A673 (cell line): Measurements from ENCODE around the gene ZNF254. TPM values are rescaled to one million over a fixed set of nuclear protein-coding genes. Genes with fewer than 3 reads are reported as not detected.

Experiments used
- BruUV-seq: library from RNA; stranded (reverse); fragments of 400-500 nt; replicated peaks from 2 replicates; lab custom pipeline; 2021; lab: Mats Ljungman, UMichigan
- CTCF ChIA-PET: fragments of 300-600 bp; sonication (Branson Sonifier 250); formaldehyde crosslinking; loops from one replicate; lab custom pipeline; 2022; ENCODE audit warnings: antibody characterized with exemption; lab: Charles Lee
- POLR2A ChIA-PET: fragments of 300-600 bp; sonication (Branson Sonifier 250); formaldehyde crosslinking; loops from one replicate; lab custom pipeline; 2022; ENCODE audit warnings: antibody characterized with exemption; ENCODE audit not compliant: low non-redundant PET; lab: Charles Lee
- DNase-seq: peaks from one replicate; pipeline ENCODE4 v3.0.0-alpha.2; 2015; ENCODE audit warnings: low spot score
- H3K27ac ChIP-seq: fragments of 200-600 bp; sonication (generic); 2 replicates; pipeline ENCODE4 v1.5.1; 2016; ENCODE audit warnings: mixed run types, low read depth, mild to moderate bottlenecking, mixed read lengths, antibody characterized with exemption, low read length; ENCODE audit not compliant: poor library complexity, severe bottlenecking
- H3K27me3 ChIP-seq: fragments of 200-600 bp; sonication (generic); replicated peaks from 2 replicates; pipeline ENCODE4 v1.6.1; 2017; ENCODE audit warnings: mixed run types, low read depth, mild to moderate bottlenecking, mixed read lengths, antibody characterized with exemption, low read length; ENCODE audit not compliant: insufficient read depth, poor library complexity
- H3K36me3 ChIP-seq: fragments of 200-600 bp; sonication (generic); 2 replicates; pipeline ENCODE4 v1.6.1; 2016; ENCODE audit warnings: mixed run types, mild to moderate bottlenecking, mixed read lengths, antibody characterized with exemption, low read length; ENCODE audit not compliant: insufficient read depth, poor library complexity, severe bottlenecking
- H3K4me1 ChIP-seq: fragments of 200-600 bp; sonication (generic); 2 replicates; pipeline ENCODE4 v1.6.1; 2017; ENCODE audit warnings: mixed run types, mild to moderate bottlenecking, mixed read lengths, antibody characterized with exemption, low read length; ENCODE audit not compliant: insufficient read depth, poor library complexity, severe bottlenecking
- H3K4me3 ChIP-seq: fragments of 200-600 bp; sonication (generic); 2 replicates; pipeline ENCODE4 v1.5.1; 2016; ENCODE audit warnings: low read depth, mixed run types, mild to moderate bottlenecking, mixed read lengths, low read length; ENCODE audit not compliant: poor library complexity, severe bottlenecking
- H3K9me3 ChIP-seq: fragments of 200-600 bp; sonication (generic); 2 replicates; pipeline ENCODE4 v1.6.1; 2016; ENCODE audit warnings: mixed run types, low read depth, mild to moderate bottlenecking, mixed read lengths, antibody characterized with exemption, low read length; ENCODE audit not compliant: poor library complexity, severe bottlenecking
- EZH2 ChIP-seq: fragments of 200-600 bp; sonication (generic); IDR thresholded peaks from 2 replicates; pipeline ENCODE4 v1.6.1; 2017; ENCODE audit warnings: borderline replicate concordance, low read depth, mild to moderate bottlenecking, mixed read lengths, antibody characterized with exemption, low read length; ENCODE audit not compliant: poor library complexity, severe bottlenecking
- intact Hi-C: fragments of 100-400 bp; cut with micrococcal nuclease; formaldehyde crosslinking; loops from one replicate; pipeline ENCODE4 v1.10.0; 2022; ENCODE audit not compliant: unreplicated experiment
- total RNA-seq: library from RNA; stranded (reverse); gene quantifications from 2 replicates; pipeline ENCODE4 v1.2.3, GENCODE V29; 2021
- TF ChIP-seq, protein P1 (sequence below): fragments of 300-800, 200-600 bp; sonication (generic); conservative IDR thresholded peaks from 2 replicates; pipeline ENCODE4 v1.5.1; 2017; ENCODE audit warnings: low read depth, mild to moderate bottlenecking, antibody characterized with exemption, low read length, moderate library complexity, mixed read lengths

ZNF254 gene
- total RNA-seq, 1 experiment from 2014 or later: 15.5 TPM

- H3K9me3 ChIP-seq: peaks cover 42% of the 10 kb centered on the region
- ChIA-PET CTCF (no interaction called here), POLR2A (interaction anchor here (0.6 kb wide), 1 partner anchor 110 kb away, joined by 5 read pairs; no protein-coding TSS in a partner anchor)
- TF ChIP-seq EZH2: no peak
- TF ChIP-seq, protein P1, sequence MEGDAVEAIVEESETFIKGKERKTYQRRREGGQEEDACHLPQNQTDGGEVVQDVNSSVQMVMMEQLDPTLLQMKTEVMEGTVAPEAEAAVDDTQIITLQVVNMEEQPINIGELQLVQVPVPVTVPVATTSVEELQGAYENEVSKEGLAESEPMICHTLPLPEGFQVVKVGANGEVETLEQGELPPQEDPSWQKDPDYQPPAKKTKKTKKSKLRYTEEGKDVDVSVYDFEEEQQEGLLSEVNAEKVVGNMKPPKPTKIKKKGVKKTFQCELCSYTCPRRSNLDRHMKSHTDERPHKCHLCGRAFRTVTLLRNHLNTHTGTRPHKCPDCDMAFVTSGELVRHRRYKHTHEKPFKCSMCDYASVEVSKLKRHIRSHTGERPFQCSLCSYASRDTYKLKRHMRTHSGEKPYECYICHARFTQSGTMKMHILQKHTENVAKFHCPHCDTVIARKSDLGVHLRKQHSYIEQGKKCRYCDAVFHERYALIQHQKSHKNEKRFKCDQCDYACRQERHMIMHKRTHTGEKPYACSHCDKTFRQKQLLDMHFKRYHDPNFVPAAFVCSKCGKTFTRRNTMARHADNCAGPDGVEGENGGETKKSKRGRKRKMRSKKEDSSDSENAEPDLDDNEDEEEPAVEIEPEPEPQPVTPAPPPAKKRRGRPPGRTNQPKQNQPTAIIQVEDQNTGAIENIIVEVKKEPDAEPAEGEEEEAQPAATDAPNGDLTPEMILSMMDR: no peak
- H3K36me3 ChIP-seq: no peaks in the 10 kb centered on the region
- no peak overlapping the region for H3K27ac ChIP-seq
- no peak overlapping the region for H3K4me3 ChIP-seq
- DNase-seq: no peak
- H3K4me1 ChIP-seq: no peaks in the 10 kb centered on the region
- H3K27me3 ChIP-seq: no peaks in the 10 kb centered on the region
- BruUV-seq: no TSS peak
- intact Hi-C loops: no loop called here
Observed at GRCh38 chr19:24142771-24143170, 55.8 kb downstream of the ZNF254 start.

GRCh38 chr19:24159707-24160106 is 72.7 kb downstream of the ZNF254 start:
- H3K36me3 ChIP-seq: no peaks in the 10 kb centered on the region
- ChIA-PET CTCF (no interaction called here), POLR2A (no interaction called here)
- no peak for DNase-seq
- intact Hi-C loops: no loop called here
- no peak overlapping the region for H3K27ac ChIP-seq
- no peak for TF ChIP-seq EZH2
- TF ChIP-seq, protein P1: no peak
- H3K27me3 ChIP-seq: no peaks in the 10 kb centered on the region
- H3K9me3 ChIP-seq: peaks cover 36% of the 10 kb centered on the region
- no peak overlapping the region for H3K4me3 ChIP-seq
- no TSS peak for BruUV-seq
- no peaks in the 10 kb centered on the region for H3K4me1 ChIP-seq

- H3K4me1 ChIP-seq: no peaks in the 10 kb centered on the region
- ChIA-PET CTCF (no interaction called here), POLR2A (no interaction called here)
- no peak overlapping the region for H3K4me3 ChIP-seq
- no peak for DNase-seq
- no TSS peak for BruUV-seq
- H3K9me3 ChIP-seq: peaks cover 53% of the 10 kb centered on the region
- no peak for TF ChIP-seq EZH2
- TF ChIP-seq, protein P1: no peak
- no peaks in the 10 kb centered on the region for H3K36me3 ChIP-seq
- H3K27ac ChIP-seq: no peak overlapping the region
- intact Hi-C loops: no loop called here
- no peaks in the 10 kb centered on the region for H3K27me3 ChIP-seq
Observed at GRCh38 chr19:24166055-24166454, 79.1 kb downstream of the ZNF254 start.
